HFF-Myc (cell line): Measurements from ENCODE around the gene PPIL1.
A peak's percentile ranks its signal among the peaks of the same experiment; 100 is the strongest.

Source experiments
- DNase-seq: peaks from one replicate; pipeline ENCODE4 v3.0.0-alpha.2; 2011; ENCODE audit warnings: low read depth; ENCODE audit errors: extremely low read depth
- H3K4me3 ChIP-seq: replicated peaks from 2 replicates; pipeline ENCODE4 v1.5.1; 2011; ENCODE audit warnings: low read depth, mild to moderate bottlenecking, control low read depth, low read length
- CTCF ChIP-seq: IDR thresholded peaks from 2 replicates; pipeline ENCODE4 v1.5.1; 2012; ENCODE audit warnings: mild to moderate bottlenecking, low read depth, low read length, control low read depth; ENCODE audit errors: missing control alignments

Gene PPIL1

GRCh38 chr6:36856277-36856676 is 18.3 kb downstream of the PPIL1 start:
- no peak overlapping the region for H3K4me3 ChIP-seq
- no peak for DNase-seq
- no peak for TF ChIP-seq CTCF

- no peak overlapping the region for H3K4me3 ChIP-seq
- TF ChIP-seq CTCF, result no peak
- no peak for DNase-seq
Measured at GRCh38 chr6:36855750-36856149, 18.9 kb downstream of the PPIL1 start.

GRCh38 chr6:36853325-36853724 is 21.3 kb downstream of the PPIL1 start:
- TF ChIP-seq CTCF, result no peak
- peak; percentile 64 for DNase-seq
- H3K4me3 ChIP-seq, result no peak overlapping the region

- no peak for TF ChIP-seq CTCF
- peak; percentile 58 for DNase-seq
- no peak overlapping the region for H3K4me3 ChIP-seq
Measured at GRCh38 chr6:36852481-36853147, 22.0 kb downstream of the PPIL1 start.

- H3K4me3 ChIP-seq, result no peak overlapping the region
- DNase-seq, result no peak
- TF ChIP-seq CTCF, result no peak
Measured at GRCh38 chr6:36851626-36852025, 23.0 kb downstream of the PPIL1 start.

GRCh38 chr6:36851149-36851614 is 23.4 kb downstream of the PPIL1 start:
- TF ChIP-seq CTCF, result peak; percentile 76
- no peak overlapping the region for H3K4me3 ChIP-seq
- peak; percentile 57 for DNase-seq

- DNase-seq, result no peak
- H3K4me3 ChIP-seq, result no peak overlapping the region
- no peak for TF ChIP-seq CTCF
Measured at GRCh38 chr6:36850021-36850420, 24.6 kb downstream of the PPIL1 start.
